GM12878 (cell line): ENCODE data around the gene DEPDC1B. TPM values are rescaled to one million over a fixed set of nuclear protein-coding genes. Genes with fewer than 3 reads are reported as not detected.

Experiments used
- CBX3 ChIP-seq: fragments of 200-600 bp; sonication (generic); IDR thresholded peaks from 2 replicates; pipeline ENCODE4 v1.6.1; 2016; ENCODE audit warnings: low read depth, borderline replicate concordance
- CBX5 ChIP-seq: sonication (generic); IDR thresholded peaks from 2 replicates; pipeline ENCODE4 v1.6.1; 2016; ENCODE audit warnings: low read depth, moderate library complexity, mild to moderate bottlenecking, inconsistent platforms
- E2F4 ChIP-seq: IDR thresholded peaks from 2 replicates; pipeline ENCODE4 v1.6.1; 2012; ENCODE audit warnings: low read depth, low read length, improper control_type of control experiment
- E4F1 ChIP-seq: fragments of 450-650 bp; IDR thresholded peaks from 2 replicates; pipeline ENCODE4 v1.6.1; 2018; ENCODE audit warnings: borderline replicate concordance, mild to moderate bottlenecking; ENCODE audit not compliant: partially characterized antibody
- EZH2 ChIP-seq: IDR thresholded peaks from 2 replicates; pipeline ENCODE4 v1.6.1; 2012; ENCODE audit warnings: low read depth, mild to moderate bottlenecking, control low read depth, inconsistent platforms, low read length, borderline replicate concordance; ENCODE audit not compliant: control insufficient read depth
- FOXK2 ChIP-seq: fragments of 450-650 bp; IDR thresholded peaks from 2 replicates; pipeline ENCODE4 v1.6.1; 2017; ENCODE audit warnings: mild to moderate bottlenecking, moderate library complexity
- HCFC1 ChIP-seq: fragments of 150-350 bp; IDR thresholded peaks from 2 replicates; pipeline ENCODE4 v1.6.1; 2014; ENCODE audit warnings: low read length
- LARP7 ChIP-seq: fragments of 450-650 bp; IDR thresholded peaks from 2 replicates; pipeline ENCODE4 v1.6.1; 2017; ENCODE audit warnings: mild to moderate bottlenecking
- MEF2B ChIP-seq: fragments of 450-650 bp; IDR thresholded peaks from 2 replicates; pipeline ENCODE4 v1.6.1; 2018; ENCODE audit warnings: mild to moderate bottlenecking, moderate library complexity; ENCODE audit not compliant: partially characterized antibody, poor library complexity, severe bottlenecking
- MTA2 ChIP-seq: fragments of 450-650 bp; IDR thresholded peaks from 2 replicates; pipeline ENCODE4 v1.6.1; 2016; ENCODE audit warnings: low read depth, mild to moderate bottlenecking, moderate library complexity
- MYB ChIP-seq: fragments of 150-350 bp; IDR thresholded peaks from 2 replicates; pipeline ENCODE4 v1.6.1; 2014; ENCODE audit warnings: mild to moderate bottlenecking, low read depth, low read length, borderline replicate concordance
- MYC ChIP-seq: IDR thresholded peaks from 2 replicates; pipeline ENCODE4 v1.6.1; 2011; ENCODE audit warnings: mild to moderate bottlenecking, low read length, moderate library complexity, inconsistent platforms; ENCODE audit not compliant: insufficient read depth, insufficient replicate concordance, insufficient read length, severe bottlenecking
- NFYA ChIP-seq: IDR thresholded peaks from 2 replicates; pipeline ENCODE4 v1.6.1; 2011; ENCODE audit warnings: low read depth, mild to moderate bottlenecking, low read length, improper control_type of control experiment, borderline replicate concordance
- NR2C1 ChIP-seq: fragments of 450-650 bp; IDR thresholded peaks from 2 replicates; pipeline ENCODE4 v1.6.1; 2017; ENCODE audit warnings: antibody characterized with exemption, mild to moderate bottlenecking, moderate library complexity
- RAD21 ChIP-seq: IDR thresholded peaks from 2 replicates; pipeline ENCODE4 v1.6.1; 2011; ENCODE audit warnings: mild to moderate bottlenecking, low read depth, low read length, moderate library complexity; ENCODE audit not compliant: insufficient read depth
- RELB ChIP-seq: fragments of 450-650 bp; IDR thresholded peaks from 2 replicates; pipeline ENCODE4 v1.6.1; 2017; ENCODE audit warnings: low read depth, mild to moderate bottlenecking, moderate library complexity
- SREBF2 ChIP-seq: IDR thresholded peaks from 2 replicates; pipeline ENCODE4 v1.6.1; 2012; ENCODE audit warnings: mild to moderate bottlenecking, low read length
- SRF ChIP-seq, 2 experiments: IDR thresholded peaks; 2 replicates each; pipeline ENCODE4 v1.6.1; 2011; ENCODE audit warnings: low read depth in 2 of 2, low read length in 2 of 2, mild to moderate bottlenecking in 1 of 2, moderate library complexity in 1 of 2
- TBL1XR1 ChIP-seq: IDR thresholded peaks from 2 replicates; pipeline ENCODE4 v1.6.1; 2012; ENCODE audit warnings: low read depth, low read length, improper control_type of control experiment
- TCF7 ChIP-seq: IDR thresholded peaks from 2 replicates; pipeline ENCODE4 v1.6.1; 2014; ENCODE audit warnings: antibody characterized with exemption, borderline replicate concordance
- USF1 ChIP-seq: IDR thresholded peaks from 2 replicates; pipeline ENCODE4 v1.6.1; 2011; ENCODE audit warnings: borderline replicate concordance, low read depth, mild to moderate bottlenecking, moderate library complexity, mixed read lengths, low read length; ENCODE audit not compliant: insufficient read depth; ENCODE audit errors: extremely low read length
- USF2 ChIP-seq: IDR thresholded peaks from 2 replicates; pipeline ENCODE4 v1.6.1; 2011; ENCODE audit warnings: low read depth, low read length, improper control_type of control experiment, borderline replicate concordance
- ZNF207 ChIP-seq: fragments of 450-650 bp; IDR thresholded peaks from 2 replicates; pipeline ENCODE4 v1.6.1; 2014; ENCODE audit warnings: antibody characterized with exemption, mild to moderate bottlenecking, borderline replicate concordance
- polyA plus RNA-seq, 11 experiments: library from polyadenylated mRNA; depleted of rRNA in 4 of 11; unstranded in 6 of 11; stranded (reverse) in 5 of 11; fragments of >200 nt; fragmentation: Nextera tagmentation in 4 of 11; fragmentation: Illumina TruSeq in 1 of 11; extraction: Ambion mirVana in 4 of 11; extraction: Trizol in 1 of 11; gene quantifications; 1 replicate in 1 of 11; 2 replicates in 10 of 11; pipeline versions ENCODE4 v1.2.1 to v1.2.3, GENCODE V29; 2011 to 2016; ENCODE audit warnings: inconsistent platforms in 2 of 11, missing spikeins in 2 of 11, low read depth in 1 of 11
- total RNA-seq, 4 experiments: library from RNA; depleted of rRNA in 3 of 4; stranded (reverse); fragments of >200 nt in 3 of 4; fragmentation: Illumina TruSeq in 1 of 4; extraction: Trizol in 1 of 4; gene quantifications; 2 replicates each; pipeline versions ENCODE4 v1.2.1 to v1.2.3, GENCODE V29; 2013 to 2021

The DEPDC1B gene
- total and polyA plus RNA-seq, 10 of the 15 experiments (the other 5 are each of a cell fraction or from before 2014, with no cell fraction given) = 29.7 to 56.5 (median 35.5) TPM

- no peak for TF ChIP-seq E2F4
- TF ChIP-seq NFYA = no peak
- no peak for TF ChIP-seq CBX3
- no peak for TF ChIP-seq ZNF207
- TF ChIP-seq TCF7 = peak; percentile 83; the same call in 1 of the 2 replicates
- no peak for TF ChIP-seq SREBF2
- no peak for TF ChIP-seq CBX5
- TF ChIP-seq USF1 = no peak
- TF ChIP-seq LARP7 = no peak
- peak; percentile 67; the same call in 1 of the 2 replicates for TF ChIP-seq MTA2
- TF ChIP-seq EZH2 = peak; percentile 46; the same call in 1 of the 2 replicates
- no peak for TF ChIP-seq SRF (IDR thresholded peaks at IDR 0.05; ENCODE audit: low read depth in 2 of 2, low read length in 2 of 2)
- no peak for TF ChIP-seq MYC
- no peak for TF ChIP-seq TBL1XR1
- TF ChIP-seq MEF2B = no peak
- TF ChIP-seq E4F1 = no peak
- no peak for TF ChIP-seq HCFC1
- no peak for TF ChIP-seq USF2
- no peak for TF ChIP-seq FOXK2
- TF ChIP-seq RELB = peak; percentile 52; the same call in 1 of the 2 replicates
- TF ChIP-seq NR2C1 = no peak
- no peak for TF ChIP-seq MYB
- TF ChIP-seq RAD21 = 0 out of 2 replicates have a peak, but pooled peaks have one; percentile 7
Measured at GRCh38 chr5:60597572-60598320, 102.2 kb downstream of the DEPDC1B start (continued).
